ENCODE results near the gene LTBP3. TPM values are rescaled to one million over a fixed set of nuclear protein-coding genes. Genes with fewer than 3 reads are reported as not detected.

LTBP3 gene
- total and polyA plus RNA-seq, 2 of the 13 experiments (the other 11 are each of a cell fraction or from before 2014, with no cell fraction given), result 12.2 to 68.1 TPM

GRCh38 chr11:65489035-65489705 is 69.0 kb downstream of the LTBP3 start (continued):
- no peak for TF ChIP-seq ZNF318 (CRISPR knock-in tag; IDR thresholded peaks at IDR 0.05)
- no peak for TF ChIP-seq GMEB2 (CRISPR knock-in tag; IDR thresholded peaks at IDR 0.05; ENCODE audit: low read depth)
- no peak for TF ChIP-seq ZSCAN9 (CRISPR knock-in tag; IDR thresholded peaks at IDR 0.05; ENCODE audit: borderline replicate concordance)
- 0 out of 2 replicates have a peak, but pooled peaks have one; percentile 27 for TF ChIP-seq AHR (CRISPR knock-in tag; IDR thresholded peaks at IDR 0.05)
- TF ChIP-seq ZFAT (CRISPR knock-in tag; conservative IDR thresholded peaks at IDR 0.05), result no peak
- TF ChIP-seq RARA (CRISPR knock-in tag; IDR thresholded peaks at IDR 0.05), result peak; percentile 70
- TF ChIP-seq ZSCAN25 (CRISPR knock-in tag; IDR thresholded peaks at IDR 0.05), result 0 out of 2 replicates have a peak, but pooled peaks have one; percentile 11
- TF ChIP-seq NCOA2 (CRISPR knock-in tag; IDR thresholded peaks at IDR 0.05), result peak; percentile 58
- no peak for TF ChIP-seq SRSF1 (optimal IDR thresholded peaks at IDR 0.05; ENCODE audit: low read depth, low read length)
- peak; percentile 40 for TF ChIP-seq HNRNPK (IDR thresholded peaks at IDR 0.05; ENCODE audit: low read depth, low read length, poor library complexity, severe bottlenecking)
- TF ChIP-seq ELF1 (CRISPR knock-in tag; IDR thresholded peaks at IDR 0.05), result no peak
- no peak for TF ChIP-seq ZNF580 (CRISPR knock-in tag; IDR thresholded peaks at IDR 0.05; ENCODE audit: borderline replicate concordance, low read depth)
- TF ChIP-seq PLRG1 (conservative IDR thresholded peaks at IDR 0.05), result no peak
- no peak for TF ChIP-seq DZIP1 (CRISPR knock-in tag; IDR thresholded peaks at IDR 0.05)
- peak; percentile 21; the same call in 1 of the 2 replicates for TF ChIP-seq KLF12 (CRISPR knock-in tag; IDR thresholded peaks at IDR 0.05; ENCODE audit: borderline replicate concordance)
- TF ChIP-seq TCF7L2 (IDR thresholded peaks at IDR 0.05; ENCODE audit: low read depth, low read length), result no peak
- TF ChIP-seq NFRKB (IDR thresholded peaks at IDR 0.05), result no peak
- peak; percentile 67; the same call in 1 of the 2 replicates for TF ChIP-seq RXRB (CRISPR knock-in tag; IDR thresholded peaks at IDR 0.05; ENCODE audit: borderline replicate concordance)
